Thymus (tissue), 11 donors: Measurements from ENCODE around the gene AKT3. TPM values are rescaled to one million over a fixed set of nuclear protein-coding genes. Genes with fewer than 3 reads are reported as not detected.
"Not testable (repeated sequence)": the region's sequence is repeated elsewhere in the genome, so short reads cannot be mapped to it uniquely, and the experiment has no call there.

Experiments
- DNase-seq, 9 donors: peaks; one replicate each; pipeline ENCODE4 v3.0.0-alpha.2; 2013; ENCODE audit warnings: low spot score in 9 of 9, low read depth in 6 of 9, missing footprints in 1 of 9
- H3K27ac ChIP-seq, 2 donors: one replicate each; pipeline ENCODE4 v1.5.1; 2013; ENCODE audit warnings: control low read depth in 1 of 2, low read depth in 1 of 2, low read length in 1 of 2, mild to moderate bottlenecking in 1 of 2, moderate library complexity in 1 of 2
- H3K27me3 ChIP-seq, 2 donors: one replicate each; pipeline ENCODE4 v1.5.1; 2013; ENCODE audit warnings: low read length in 1 of 2; ENCODE audit not compliant: control insufficient read depth in 2 of 2, insufficient read depth in 1 of 2
- H3K36me3 ChIP-seq, 2 donors: one replicate each; pipeline ENCODE4 v1.5.1; 2013; ENCODE audit warnings: low read length in 1 of 2, mild to moderate bottlenecking in 1 of 2, moderate library complexity in 1 of 2; ENCODE audit not compliant: control insufficient read depth in 2 of 2, insufficient read depth in 2 of 2
- H3K4me1 ChIP-seq, 2 donors: one replicate each; pipeline ENCODE4 v1.5.1; 2013; ENCODE audit warnings: low read length in 2 of 2; ENCODE audit not compliant: control insufficient read depth in 2 of 2, insufficient read depth in 2 of 2
- H3K4me3 ChIP-seq, 2 donors: one replicate each; pipeline ENCODE4 v1.5.1; 2013; ENCODE audit warnings: low read length in 2 of 2, control low read depth in 1 of 2, mild to moderate bottlenecking in 1 of 2
- H3K9me3 ChIP-seq, 2 donors: one replicate each; pipeline ENCODE4 v1.5.1; 2013; ENCODE audit warnings: low read length in 1 of 2, mild to moderate bottlenecking in 1 of 2; ENCODE audit not compliant: control insufficient read depth in 2 of 2, insufficient read depth in 1 of 2
- WGBS: extraction: QIAGEN DNeasy Blood & Tissue Kit; methylation state at CpG from one replicate; pipeline ENCODE4 v1.1.7; 2013; 5-methylcytosine and 5-hydroxymethylcytosine counted together
- polyA plus RNA-seq: library from polyadenylated mRNA; stranded (reverse); fragments of 200-250 nt; gene quantifications from one replicate; pipeline ENCODE4 v1.2.3, GENCODE V29; 2013
- total RNA-seq: library from RNA; stranded (reverse); fragments of 120-200 nt; gene quantifications from one replicate; pipeline ENCODE4 v1.2.4, GENCODE V29; 2013
- donor health status: healthy.

Gene AKT3
- total and polyA plus RNA-seq, 2 donors = 14.5 to 45.3 TPM

DNA sequence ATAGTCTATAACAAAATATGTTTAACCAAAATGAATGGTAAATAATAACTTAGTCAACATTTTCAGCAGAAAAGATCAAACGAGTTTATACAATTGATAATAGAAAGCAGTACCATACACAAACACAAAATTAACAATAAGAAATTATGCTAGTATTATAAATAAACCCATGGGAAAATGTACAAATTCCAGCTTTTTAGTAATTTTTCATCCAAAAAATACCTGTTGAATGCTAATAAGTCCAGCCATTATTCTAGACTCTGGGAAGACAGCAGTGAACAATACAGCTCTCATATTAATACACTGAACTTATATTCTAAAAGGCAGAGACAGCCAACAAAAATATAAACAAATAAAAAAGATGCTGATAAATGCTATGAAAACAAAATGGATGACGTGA lies 66.3 kb downstream of the AKT3 start:
- Histone ChIP-seq H3K4me1 (no peaks in the 10 kb centered on the region), H3K27me3 (no peaks in the 10 kb centered on the region), H3K36me3 (no peaks in the 10 kb centered on the region), H3K9me3 (no peaks in the 10 kb centered on the region), H3K27ac (no peak overlapping the region), H3K4me3 (no peak overlapping the region)
- WGBS = 96% methylated on average over 2 of the region's 2 CpGs
- no peak for DNase-seq

DNA sequence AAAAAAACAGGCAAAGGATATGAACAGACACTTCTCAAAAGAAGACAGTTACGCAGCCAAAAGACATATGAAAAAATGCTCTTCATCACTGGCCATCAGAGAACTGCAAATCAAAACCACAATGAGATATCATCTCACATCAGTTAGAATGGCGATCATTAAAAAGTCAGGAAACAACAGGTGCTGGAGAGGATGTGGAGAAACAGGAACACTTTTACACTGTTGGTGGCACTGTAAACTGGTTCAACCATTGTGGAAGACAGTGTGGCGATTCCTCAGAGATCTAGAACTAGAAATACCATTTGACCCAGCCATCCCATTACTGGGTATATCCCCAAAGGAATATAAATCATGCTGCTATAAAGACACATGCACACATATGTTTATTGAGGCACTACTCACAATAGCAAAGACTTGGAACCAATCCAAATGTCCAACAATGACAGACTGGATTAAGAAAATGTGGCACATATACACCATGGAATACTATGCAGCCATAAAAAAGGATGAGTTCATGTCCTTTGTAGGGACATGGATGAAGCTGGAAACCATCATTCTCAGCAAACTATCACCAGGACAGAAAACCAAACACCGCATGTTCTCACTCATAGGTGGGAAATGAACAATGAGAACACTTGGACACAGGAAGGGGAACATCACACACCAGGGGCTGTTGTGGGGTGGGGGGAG lies 77.5 kb downstream of the AKT3 start:
- H3K4me3 ChIP-seq, H3K27ac ChIP-seq, H3K36me3 ChIP-seq, DNase-seq, H3K9me3 ChIP-seq, H3K27me3 ChIP-seq, H3K4me1 ChIP-seq: not testable (repeated sequence)
- 76% methylated on average over 4 of the region's 4 CpGs for WGBS

DNA sequence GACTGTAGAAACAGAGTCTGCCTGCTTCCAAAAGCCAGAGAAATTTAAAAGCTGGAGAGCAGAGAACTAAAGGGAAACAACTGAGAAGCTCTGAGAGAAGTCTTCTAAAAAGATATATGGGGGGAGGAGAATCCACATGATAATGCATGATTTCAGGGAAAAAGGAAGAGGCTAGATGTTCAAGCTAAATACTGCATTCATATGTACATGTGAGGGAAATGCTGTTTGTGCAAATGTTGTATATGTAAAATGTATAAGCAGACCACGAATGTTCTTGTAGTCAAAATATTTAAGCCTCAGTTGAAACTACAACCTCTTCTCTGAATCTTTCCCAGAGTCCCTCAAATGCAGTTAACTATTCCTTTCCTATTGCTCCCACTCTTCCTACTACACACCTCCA lies 79.2 kb downstream of the AKT3 start:
- H3K27me3 ChIP-seq = no peaks in the 10 kb centered on the region
- no peaks in the 10 kb centered on the region for H3K4me1 ChIP-seq
- H3K27ac ChIP-seq = no peak overlapping the region
- DNase-seq = no peak
- 92% methylated on average over 1 of the region's 1 CpG for WGBS
- H3K4me3 ChIP-seq = no peak overlapping the region
- no peaks in the 10 kb centered on the region for H3K36me3 ChIP-seq
- no peaks in the 10 kb centered on the region for H3K9me3 ChIP-seq

- H3K27ac ChIP-seq = no peak overlapping the region
- no peak for DNase-seq
- H3K9me3 ChIP-seq = no peaks in the 10 kb centered on the region
- no peaks in the 10 kb centered on the region for H3K27me3 ChIP-seq
- 91% methylated on average over 2 of the region's 2 CpGs for WGBS
- no peaks in the 10 kb centered on the region for H3K36me3 ChIP-seq
- H3K4me1 ChIP-seq = no peaks in the 10 kb centered on the region
- H3K4me3 ChIP-seq = no peak overlapping the region
Measured at GRCh38 chr1:243765676-243766075, 84.4 kb downstream of the AKT3 start.

DNA sequence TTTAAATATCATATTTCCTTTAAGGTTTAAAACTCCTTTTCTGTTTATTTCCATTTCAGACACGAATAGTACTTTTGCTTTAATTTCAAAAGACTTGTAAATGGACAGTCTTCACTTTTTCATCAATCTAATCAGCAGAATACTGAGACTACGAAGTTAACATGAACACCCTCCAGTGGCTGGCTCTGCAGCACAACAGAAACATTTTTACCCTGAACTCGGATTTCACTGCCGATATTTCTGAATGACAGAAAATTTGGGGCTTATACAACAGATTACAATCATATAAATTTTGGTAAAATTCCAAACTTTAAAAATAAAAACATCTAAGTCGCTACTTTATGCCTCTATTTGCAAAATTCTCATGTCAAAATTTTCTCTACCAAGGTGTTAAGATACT lies 86.2 kb downstream of the AKT3 start:
- H3K27ac ChIP-seq = no peak overlapping the region
- no peaks in the 10 kb centered on the region for H3K36me3 ChIP-seq
- no peaks in the 10 kb centered on the region for H3K27me3 ChIP-seq
- no peak for DNase-seq
- no peak overlapping the region for H3K4me3 ChIP-seq
- H3K4me1 ChIP-seq = no peaks in the 10 kb centered on the region
- no peaks in the 10 kb centered on the region for H3K9me3 ChIP-seq
- 97% methylated on average over 5 of the region's 5 CpGs for WGBS

GRCh38 chr1:243758647-243759046 lies 91.4 kb downstream of the AKT3 start:
- H3K4me1 ChIP-seq = no peaks in the 10 kb centered on the region
- H3K36me3 ChIP-seq = no peaks in the 10 kb centered on the region
- no peaks in the 10 kb centered on the region for H3K9me3 ChIP-seq
- H3K27ac ChIP-seq = no peak overlapping the region
- 97% methylated on average over 8 of the region's 8 CpGs for WGBS
- no peaks in the 10 kb centered on the region for H3K27me3 ChIP-seq
- no peak overlapping the region for H3K4me3 ChIP-seq
- DNase-seq = no peak

- no peak for DNase-seq
- Histone ChIP-seq H3K4me3 (no peak overlapping the region), H3K36me3 (no peaks in the 10 kb centered on the region), H3K4me1 (peaks cover 2 to 3% of the 10 kb centered on the region in 2 donors), H3K9me3 (no peaks in the 10 kb centered on the region), H3K27me3 (no peaks in the 10 kb centered on the region), H3K27ac (no peak overlapping the region)
Measured at GRCh38 chr1:243756529-243756928, 93.5 kb downstream of the AKT3 start.

DNA sequence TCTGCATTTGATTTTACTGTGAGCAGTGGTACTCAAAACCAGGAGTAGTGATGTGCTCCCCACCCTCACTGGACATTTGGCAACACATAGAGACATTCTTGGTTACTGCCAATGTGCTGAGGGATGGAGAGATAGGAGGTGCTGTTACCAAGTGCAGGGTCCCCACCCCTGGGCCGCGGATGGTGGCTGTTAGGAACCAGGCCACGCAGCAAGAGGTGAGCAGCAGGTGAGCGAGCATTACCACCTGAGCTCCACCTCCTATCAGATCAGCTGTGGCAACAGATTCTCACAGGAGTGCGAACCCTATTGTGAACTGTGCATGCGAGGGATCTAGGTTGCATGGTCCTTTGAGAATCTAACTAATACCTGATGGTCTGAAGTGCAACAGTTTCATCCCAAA lies 95.7 kb downstream of the AKT3 start:
- 99% methylated on average over 6 of the region's 6 CpGs for WGBS
- Histone ChIP-seq H3K9me3 (no peaks in the 10 kb centered on the region), H3K27me3 (no peaks in the 10 kb centered on the region), H3K4me3 (no peak overlapping the region), H3K27ac (no peak overlapping the region), H3K36me3 (no peaks in the 10 kb centered on the region), H3K4me1 (peaks cover 4 to 5% of the 10 kb centered on the region in 2 donors)
- no peak for DNase-seq

- H3K4me1 ChIP-seq = peaks cover 4 to 5% of the 10 kb centered on the region in 2 donors
- no peaks in the 10 kb centered on the region for H3K36me3 ChIP-seq
- 100% methylated on average over 1 of the region's 1 CpG for WGBS
- H3K9me3 ChIP-seq = no peaks in the 10 kb centered on the region
- H3K27ac ChIP-seq = no peak overlapping the region
- no peak overlapping the region for H3K4me3 ChIP-seq
- no peak for DNase-seq
- no peaks in the 10 kb centered on the region for H3K27me3 ChIP-seq
Measured at GRCh38 chr1:243751506-243751905, 98.5 kb downstream of the AKT3 start.
